Panc1 (cell line): Measurements from ENCODE around the gene NPAS3. TPM values are rescaled to one million over a fixed set of nuclear protein-coding genes. Genes with fewer than 3 reads are reported as not detected.

Experiments
- ATAC-seq: fragments of 200-7000 bp; cut with Tn5 transposase; 2 replicates; pipeline ENCODE4 v1.9.1; 2020; ENCODE audit warnings: mild to moderate bottlenecking, moderate library complexity
- BruUV-seq: library from RNA; stranded (reverse); fragments of 400-500 nt; replicated peaks from 2 replicates; lab custom pipeline; 2021; lab: Mats Ljungman, UMichigan
- CTCF ChIA-PET: fragments of 300-600 bp; sonication (Branson Sonifier 250); formaldehyde crosslinking; loops from one replicate; lab custom pipeline; 2022; ENCODE audit warnings: antibody characterized with exemption; lab: Charles Lee
- POLR2A ChIA-PET: fragments of 300-600 bp; sonication (Branson Sonifier 250); formaldehyde crosslinking; loops from one replicate; lab custom pipeline; 2022; ENCODE audit warnings: antibody characterized with exemption; lab: Charles Lee
- DNase-seq: peaks from one replicate; pipeline ENCODE4 v3.0.0-alpha.2; 2010; ENCODE audit warnings: low read depth, low spot score
- H3K27ac ChIP-seq: 2 replicates; pipeline ENCODE4 v1.5.1; 2011; ENCODE audit warnings: mild to moderate bottlenecking, low read length, inconsistent platforms
- H3K27me3 ChIP-seq: fragments of 200-500 bp; sonication (Bioruptor generic); 2 replicates; pipeline ENCODE4 v1.6.0; 2014; ENCODE audit warnings: low read length, inconsistent platforms; ENCODE audit not compliant: control insufficient read depth, insufficient read depth
- H3K36me3 ChIP-seq: fragments of 200-500 bp; sonication (Bioruptor generic); 2 replicates; pipeline ENCODE4 v1.5.1; 2014; ENCODE audit warnings: inconsistent platforms, mild to moderate bottlenecking, low read length, moderate library complexity; ENCODE audit not compliant: control insufficient read depth, insufficient read depth
- H3K4me1 ChIP-seq: 2 replicates; pipeline ENCODE4 v1.5.1; 2011; ENCODE audit warnings: inconsistent platforms, mild to moderate bottlenecking, low read length, moderate library complexity; ENCODE audit not compliant: control insufficient read depth, insufficient read depth
- H3K4me3 ChIP-seq, 2 experiments: 2 replicates each; pipeline ENCODE4 v1.5.1; 2011 to 2012; ENCODE audit warnings: low read depth in 2 of 2, low read length in 2 of 2, mild to moderate bottlenecking in 2 of 2, inconsistent platforms in 1 of 2, moderate library complexity in 1 of 2
- H3K9me3 ChIP-seq: fragments of 200-500 bp; sonication (Bioruptor generic); 2 replicates; pipeline ENCODE4 v1.5.1; 2014; ENCODE audit warnings: low read depth, mild to moderate bottlenecking, inconsistent platforms, low read length, moderate library complexity; ENCODE audit not compliant: control insufficient read depth, insufficient read depth
- CTCF ChIP-seq: fragments of 450-650 bp; IDR thresholded peaks from 2 replicates; pipeline ENCODE4 v1.5.1; 2017; ENCODE audit warnings: mild to moderate bottlenecking
- POLR2AphosphoS5 ChIP-seq: IDR thresholded peaks from 2 replicates; pipeline ENCODE4 v1.6.1; 2012; ENCODE audit warnings: mild to moderate bottlenecking, low read depth, low read length, moderate library complexity
- REST ChIP-seq, 2 experiments: IDR thresholded peaks; 2 replicates each; pipeline ENCODE4 v1.6.1; 2011 to 2012; ENCODE audit warnings: low read depth in 2 of 2, control low read depth in 1 of 2, low read length in 1 of 2, mild to moderate bottlenecking in 1 of 2, moderate library complexity in 1 of 2; ENCODE audit not compliant: insufficient read depth in 1 of 2
- SIN3A ChIP-seq: IDR thresholded peaks from 2 replicates; pipeline ENCODE4 v1.6.1; 2012; ENCODE audit warnings: low read depth, mild to moderate bottlenecking, low read length, moderate library complexity, borderline replicate concordance; ENCODE audit not compliant: insufficient read depth
- TCF7L2 ChIP-seq: IDR thresholded peaks from 2 replicates; pipeline ENCODE4 v1.6.1; 2011; ENCODE audit warnings: mild to moderate bottlenecking, low read depth, low read length, inconsistent platforms
- in situ Hi-C: cut with HindIII; loops from 2 replicates; pipeline ENCODE4 v1.10.0; 2016; ENCODE audit warnings: low sequenced_read_pairs, low pct_unique_long_range_greater_than_20kb
- intact Hi-C: fragments of 100-400 bp; cut with micrococcal nuclease; formaldehyde crosslinking; loops from one replicate; pipeline ENCODE4 v1.10.0; 2022; ENCODE audit not compliant: unreplicated experiment
- total RNA-seq: library from RNA; stranded (reverse); gene quantifications from one replicate; pipeline ENCODE4 v1.2.1, GENCODE V29; 2021; ENCODE audit not compliant: unreplicated experiment

Gene NPAS3
- total RNA-seq, 1 experiment from 2014 or later, result 0.23 TPM

GRCh38 chr14:33657476-33657875 is 718.8 kb downstream of the NPAS3 start:
- Histone ChIP-seq H3K4me1 (no peaks in the 10 kb centered on the region), H3K4me3 (no peak overlapping the region), H3K9me3 (no peaks in the 10 kb centered on the region), H3K36me3 (no peaks in the 10 kb centered on the region), H3K27me3 (no peaks in the 10 kb centered on the region), H3K27ac (no peak overlapping the region)
- no TSS peak for BruUV-seq
- no peak for TF ChIP-seq POLR2AphosphoS5
- ChIA-PET CTCF (no interaction called here), POLR2A (no interaction called here)
- DNase-seq (no peak), ATAC-seq (no peak)
- intact Hi-C loops, result no loop called here
- in situ Hi-C loops, result no loop called here

GRCh38 chr14:33660248-33660647 is 721.6 kb downstream of the NPAS3 start:
- in situ Hi-C loops (no loop called here), intact Hi-C loops (no loop called here)
- no peak for TF ChIP-seq POLR2AphosphoS5
- no peak for TF ChIP-seq REST (IDR thresholded peaks at IDR 0.05; ENCODE audit: insufficient read depth in 1 of 2, low read depth in 2 of 2, low read length in 1 of 2)
- TF ChIP-seq SIN3A, result no peak
- TF ChIP-seq CTCF, result no peak
- ChIA-PET POLR2A (no interaction called here), CTCF (interaction anchor here (0.6 kb wide), 1 partner anchor 230 kb away, joined by 4 read pairs; no protein-coding TSS in a partner anchor)
- H3K27ac ChIP-seq, result no peak overlapping the region
- no TSS peak for BruUV-seq
- DNase-seq (no peak), ATAC-seq (no peak)
- no peaks in the 10 kb centered on the region for H3K27me3 ChIP-seq
- H3K9me3 ChIP-seq, result no peaks in the 10 kb centered on the region
- no peaks in the 10 kb centered on the region for H3K36me3 ChIP-seq
- H3K4me1 ChIP-seq, result no peaks in the 10 kb centered on the region
- H3K4me3 ChIP-seq, result no peak overlapping the region

GRCh38 chr14:33661101-33661500 is 722.4 kb downstream of the NPAS3 start:
- ATAC-seq (no peak), DNase-seq (no peak)
- Histone ChIP-seq H3K4me1 (no peaks in the 10 kb centered on the region), H3K9me3 (no peaks in the 10 kb centered on the region), H3K27ac (no peak overlapping the region), H3K36me3 (no peaks in the 10 kb centered on the region), H3K4me3 (no peak overlapping the region), H3K27me3 (no peaks in the 10 kb centered on the region)
- intact Hi-C loops, result no loop called here
- ChIA-PET POLR2A (no interaction called here), CTCF (interaction anchor here (0.6 kb wide), 1 partner anchor 229 kb away, joined by 4 read pairs; no protein-coding TSS in a partner anchor)
- no TSS peak for BruUV-seq
- in situ Hi-C loops, result no loop called here
- TF ChIP-seq REST (IDR thresholded peaks at IDR 0.05; ENCODE audit: insufficient read depth in 1 of 2, low read depth in 2 of 2, low read length in 1 of 2), result no peak
- no peak for TF ChIP-seq POLR2AphosphoS5
- no peak for TF ChIP-seq SIN3A
- no peak for TF ChIP-seq CTCF
- no peak for TF ChIP-seq TCF7L2
